GM19468 (cell line): Measurements from ENCODE around the gene SLC22A23.

Experiments
- ATAC-seq: cut with Tn5 transposase; IDR thresholded peaks from one replicate; pipeline ENCODE4 v1.9.1; 2021; ENCODE audit warnings: mild to moderate bottlenecking, moderate library complexity, moderate number of reproducible peaks; ENCODE audit not compliant: unreplicated experiment; ENCODE audit errors: extremely low read depth

The SLC22A23 gene

GRCh38 chr6:3359101-3359752, 97.6 kb downstream of the SLC22A23 start:
- no peak for ATAC-seq

- ATAC-seq: no peak
Observed at GRCh38 chr6:3358413-3359100, 98.3 kb downstream of the SLC22A23 start.

DNA sequence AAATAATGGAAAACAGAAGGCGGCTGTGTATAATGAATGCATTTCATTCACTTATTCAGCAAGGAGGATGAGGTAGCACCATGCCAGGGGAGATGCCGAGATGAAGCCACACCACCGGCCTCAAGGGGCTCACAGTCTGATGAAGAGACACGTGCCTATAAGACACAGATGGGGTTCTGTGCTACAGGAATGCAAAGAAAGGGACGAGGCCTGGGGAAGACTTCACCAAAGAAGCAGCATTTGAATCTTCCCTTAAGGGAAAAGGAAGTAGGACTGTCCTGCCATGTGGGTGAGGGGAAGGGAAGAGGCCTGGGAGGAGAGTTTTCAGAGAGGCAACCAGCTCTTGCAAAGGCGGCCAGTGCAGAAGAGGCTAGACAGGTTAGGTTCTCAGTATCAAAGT, 99.2 kb downstream of the SLC22A23 start:
- ATAC-seq: no peak

DNA sequence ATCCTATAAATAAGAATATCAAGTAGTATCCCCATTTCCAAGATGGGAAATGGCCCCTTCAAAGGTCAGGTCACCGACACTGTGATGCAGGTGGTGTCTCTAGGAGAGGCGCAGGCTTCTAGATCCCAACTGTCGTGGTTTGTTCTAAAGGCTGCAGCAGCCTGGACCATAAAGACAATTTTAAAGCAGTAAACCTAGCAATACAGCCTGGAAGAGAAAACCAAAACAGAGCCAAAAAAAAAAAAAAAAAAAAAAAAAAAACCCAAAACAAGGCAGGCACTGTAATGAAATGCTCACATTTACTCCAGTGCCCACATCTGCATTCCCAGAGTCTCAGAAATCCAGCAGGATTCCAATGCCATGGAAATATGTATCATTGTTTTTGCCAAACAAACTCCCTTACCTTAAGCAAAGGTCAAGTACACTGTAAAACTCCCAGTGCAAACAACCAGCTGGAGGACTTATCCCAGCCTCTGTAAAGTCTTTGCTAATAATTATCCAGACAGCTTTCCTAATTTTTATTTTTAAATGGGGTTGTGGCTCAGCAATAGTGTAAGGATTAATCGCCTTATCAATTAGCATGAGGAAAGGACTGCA, 99.9 kb downstream of the SLC22A23 start:
- ATAC-seq: no peak

GRCh38 chr6:3356056-3356823, 100.6 kb downstream of the SLC22A23 start:
- ATAC-seq: peak; percentile 90

- ATAC-seq: no peak
Observed at GRCh38 chr6:3355358-3356055, 101.3 kb downstream of the SLC22A23 start.

- ATAC-seq: no peak
Observed at GRCh38 chr6:3355011-3355357, 101.9 kb downstream of the SLC22A23 start.

- ATAC-seq: no peak
Observed at GRCh38 chr6:3353939-3354338, 102.9 kb downstream of the SLC22A23 start.

DNA sequence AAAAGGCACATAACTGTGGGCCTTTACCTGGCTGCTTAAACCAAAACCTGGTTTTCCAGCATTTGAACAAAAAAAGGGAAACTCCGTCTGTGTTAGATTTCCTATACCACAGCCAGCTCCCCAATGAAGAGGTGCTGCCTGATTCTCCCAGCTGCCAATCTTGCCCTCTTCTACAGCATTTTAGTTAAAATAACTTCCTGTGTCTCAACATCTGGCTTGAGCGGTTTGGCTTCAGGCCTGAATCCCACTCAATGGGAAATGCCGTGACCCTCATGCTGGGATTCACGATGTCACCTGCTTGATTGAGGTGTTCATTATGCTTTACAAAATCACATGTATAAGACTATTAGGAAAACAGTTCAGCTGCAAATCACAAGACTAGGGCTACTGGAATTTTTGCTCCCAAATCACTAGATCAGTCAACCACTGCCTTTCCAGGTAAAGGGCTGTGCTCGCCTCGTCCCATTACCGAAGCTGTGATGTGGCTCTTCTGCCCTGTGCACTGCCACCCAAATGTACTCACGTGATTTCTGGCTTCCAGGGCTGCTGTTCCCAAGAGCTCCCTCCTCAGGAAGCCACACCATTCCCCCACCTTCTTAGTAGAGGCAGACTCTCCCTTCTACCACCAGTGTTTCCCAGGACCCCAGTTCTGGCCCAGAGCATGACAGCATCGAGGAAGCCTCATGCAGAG, 103.5 kb downstream of the SLC22A23 start:
- no peak for ATAC-seq

- no peak for ATAC-seq
Observed at GRCh38 chr6:3352678-3353077, 104.2 kb downstream of the SLC22A23 start.

GRCh38 chr6:3351829-3352524, 104.9 kb downstream of the SLC22A23 start:
- ATAC-seq: no peak

DNA sequence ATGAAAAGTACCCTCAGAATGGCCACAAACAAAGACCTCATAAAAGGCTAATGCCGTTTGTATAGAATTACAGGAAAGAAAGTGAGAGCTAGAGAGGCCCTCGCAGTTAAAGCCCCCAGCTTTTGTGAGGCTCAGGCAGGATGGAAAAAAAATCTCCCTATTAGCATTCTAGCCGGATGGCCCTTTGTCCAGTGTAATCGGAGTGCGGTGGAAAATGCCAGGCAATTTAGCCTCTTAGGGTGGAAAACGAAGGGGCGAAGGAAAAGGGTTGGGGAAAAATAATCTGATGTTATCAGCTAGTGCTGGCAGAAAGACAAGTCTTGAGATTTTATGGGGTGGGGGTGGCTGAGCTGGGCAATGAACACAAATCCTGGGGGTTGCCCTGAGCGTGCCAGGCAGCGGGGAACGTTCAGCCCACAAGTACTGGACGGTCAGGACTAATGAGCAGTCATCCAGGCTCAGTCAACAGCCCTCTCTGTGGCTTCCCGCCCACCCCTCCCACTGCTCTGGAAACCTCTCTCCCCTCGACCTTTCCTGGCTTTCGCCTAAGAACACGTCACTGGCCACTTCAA, 105.7 kb downstream of the SLC22A23 start:
- no peak for ATAC-seq

DNA sequence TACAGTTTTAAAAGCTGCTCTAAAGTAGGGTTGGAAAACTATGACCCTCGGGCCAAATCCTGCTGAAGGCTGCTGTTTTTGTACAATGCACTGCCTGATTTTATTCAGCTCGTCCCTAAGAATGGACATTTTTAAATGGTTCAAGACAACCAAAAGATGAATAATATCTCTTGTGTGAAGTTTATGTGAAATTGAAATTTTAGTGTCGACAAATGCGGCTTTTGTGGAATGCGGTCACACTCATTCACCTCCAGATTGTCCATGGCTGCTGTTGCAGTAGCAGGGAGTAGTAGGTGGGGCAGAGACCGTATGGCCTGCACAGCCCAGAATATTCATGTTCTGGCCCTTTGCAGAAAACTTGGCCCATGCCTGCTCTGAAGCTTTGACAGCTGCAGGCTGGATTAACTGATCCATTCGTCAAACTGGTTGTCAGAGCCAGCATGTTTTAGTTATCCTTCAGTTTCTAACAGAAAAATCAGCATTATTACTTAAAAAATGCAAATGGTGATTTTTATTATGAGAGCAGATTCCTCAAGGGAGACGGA, 106.5 kb downstream of the SLC22A23 start:
- no peak for ATAC-seq

DNA sequence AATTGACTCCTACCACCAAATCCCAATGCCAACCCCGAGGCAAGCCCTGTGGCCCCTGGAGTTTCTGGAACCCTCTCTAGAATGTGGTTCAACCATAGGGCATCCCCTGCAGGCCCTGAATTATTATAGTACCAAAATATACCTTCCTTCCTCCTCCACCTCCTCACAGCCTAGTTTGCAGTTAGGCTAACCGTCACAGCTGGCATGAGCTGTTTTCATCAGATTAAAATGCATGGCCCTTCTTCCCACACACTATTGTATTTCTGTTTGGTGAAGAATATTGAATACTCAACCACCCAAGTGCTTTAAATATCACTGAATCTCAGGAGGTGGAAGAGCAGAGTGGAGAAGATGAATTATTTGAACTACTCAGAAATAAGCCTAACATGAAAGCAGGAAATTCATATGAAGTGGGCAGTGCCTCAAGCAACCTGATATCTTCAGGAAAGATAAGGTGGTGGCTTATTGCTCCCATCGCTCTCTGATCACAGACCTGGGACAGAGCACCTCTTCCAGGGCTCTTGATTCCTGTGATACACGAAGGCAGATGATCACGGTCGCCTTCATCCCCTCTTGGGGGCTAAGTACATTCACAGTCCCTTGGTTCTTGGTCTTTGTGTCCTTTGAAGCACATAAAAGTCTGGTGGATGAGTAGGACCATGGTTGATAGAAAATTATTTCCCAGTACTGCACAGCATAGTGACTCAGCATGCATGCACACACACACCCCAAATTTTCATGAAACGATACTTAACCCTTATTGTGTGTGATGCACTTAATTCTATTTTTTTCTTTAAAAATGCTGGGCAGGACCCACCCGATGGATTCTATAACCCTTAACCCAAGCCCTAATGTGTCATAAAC, 107.2 kb downstream of the SLC22A23 start:
- ATAC-seq: no peak

DNA sequence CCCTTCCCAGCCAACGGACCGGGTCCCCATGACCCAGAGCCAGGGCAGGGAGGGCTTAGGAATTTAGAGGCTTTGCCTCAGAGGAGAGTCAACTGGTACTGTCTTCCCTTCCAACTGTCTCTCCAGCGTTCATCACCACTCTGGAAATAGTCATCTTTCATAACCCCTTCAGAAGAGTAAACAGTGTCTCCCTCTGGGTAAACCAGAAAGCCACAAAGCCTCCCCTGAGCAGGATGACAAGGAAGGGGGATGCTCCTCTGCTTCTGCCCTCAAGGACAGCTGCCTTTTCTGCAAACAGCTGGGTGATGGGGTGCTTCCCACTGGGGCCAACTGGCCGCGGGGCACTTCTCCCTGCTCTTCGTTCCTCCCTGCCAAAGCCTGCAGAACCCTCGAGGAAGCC, 108.0 kb downstream of the SLC22A23 start:
- ATAC-seq: no peak

GRCh38 chr6:3347826-3348225, 109.0 kb downstream of the SLC22A23 start:
- no peak for ATAC-seq

GRCh38 chr6:3347247-3347646, 109.6 kb downstream of the SLC22A23 start:
- ATAC-seq: no peak

DNA sequence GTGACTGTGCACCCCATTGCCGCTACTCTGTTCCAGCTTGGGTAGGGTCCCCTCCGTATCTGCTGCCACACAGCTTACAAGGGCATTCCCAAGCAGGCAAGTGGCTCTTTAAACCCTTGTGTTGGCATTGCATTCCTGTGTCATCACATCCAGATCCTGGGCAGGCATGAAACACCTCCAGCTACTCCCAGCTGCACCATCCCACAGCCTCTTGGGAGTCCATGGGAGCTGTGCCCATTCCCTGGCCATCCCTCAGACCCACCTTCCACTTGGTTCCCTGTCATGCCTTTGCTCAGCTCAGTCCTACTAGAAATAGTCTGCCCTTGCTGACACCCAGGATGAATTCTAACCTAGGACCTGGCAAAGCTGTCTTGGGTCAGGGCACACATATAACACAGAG, 110.4 kb downstream of the SLC22A23 start:
- ATAC-seq: no peak
